Esophagus muscularis mucosa (tissue), 4 donors: Measurements from ENCODE around the gene SMIM1. TPM values are rescaled to one million over a fixed set of nuclear protein-coding genes. Genes with fewer than 3 reads are reported as not detected.

Experiments used
- DNase-seq: peaks from one replicate; pipeline ENCODE4 v3.0.0-alpha.2; 2017; ENCODE audit errors: extremely low spot score
- H3K27ac ChIP-seq, 4 donors: fragments of 200-600 bp; sonication (generic); replicated peaks in 1 of 4; 1 replicate in 3 of 4; 2 replicates in 1 of 4; pipeline ENCODE4 v1.5.1; 2016 to 2019; ENCODE audit warnings: mild to moderate bottlenecking in 1 of 4
- H3K27me3 ChIP-seq, 4 donors: fragments of 200-600 bp; sonication (generic); one replicate each; pipeline versions ENCODE4 v1.5.1 to v1.6.0; 2016 to 2019
- H3K36me3 ChIP-seq, 4 donors: fragments of 200-600 bp; sonication (generic); one replicate each; pipeline ENCODE4 v1.5.1; 2016 to 2019
- H3K4me1 ChIP-seq, 4 donors: fragments of 200-600 bp; sonication (generic); one replicate each; pipeline ENCODE4 v1.5.1; 2016 to 2019
- H3K4me3 ChIP-seq, 4 donors: fragments of 200-600 bp; sonication (generic); 1 replicate in 2 of 4; 2 replicates in 2 of 4; pipeline ENCODE4 v1.5.1; 2016 to 2019; ENCODE audit warnings: mild to moderate bottlenecking in 4 of 4, moderate library complexity in 1 of 4
- H3K9me3 ChIP-seq, 4 donors: fragments of 200-600 bp; sonication (generic); 1 replicate in 3 of 4; 2 replicates in 1 of 4; pipeline ENCODE4 v1.5.1; 2016 to 2019
- CTCF ChIP-seq, 3 experiments: fragments of 200-600 bp in 2 of 3; fragments of 450-650 bp in 1 of 3; sonication (generic) in 2 of 3; IDR thresholded peaks; one replicate each; pipeline ENCODE4 v1.5.1; 2017 to 2019; ENCODE audit warnings: antibody characterized with exemption in 3 of 3, mild to moderate bottlenecking in 2 of 3, moderate library complexity in 1 of 3
- EP300 ChIP-seq: sonication (generic); formaldehyde crosslinking; IDR thresholded peaks from one replicate; pipeline ENCODE4 v1.6.1; 2017; ENCODE audit warnings: antibody characterized with exemption
- POLR2A ChIP-seq: fragments of 450-650 bp; IDR thresholded peaks from one replicate; pipeline ENCODE4 v1.6.1; 2017; ENCODE audit warnings: antibody characterized with exemption, moderate library complexity, mild to moderate bottlenecking, low read depth
- POLR2AphosphoS5 ChIP-seq, 2 donors: sonication (generic); formaldehyde crosslinking; IDR thresholded peaks; one replicate each; pipeline ENCODE4 v1.6.1; 2017; ENCODE audit warnings: antibody characterized with exemption in 2 of 2
- WGBS: methylation state at CpG from one replicate; pipeline ENCODE4 v1.1.5; 2018; 5-methylcytosine and 5-hydroxymethylcytosine counted together
- intact Hi-C: fragments of 100-400 bp; cut with DNase I; formaldehyde crosslinking; loops from one replicate; pipeline ENCODE4 v1.15.1; 2023
- total RNA-seq, 4 donors: library from RNA; depleted of rRNA; stranded (reverse); fragments of >200 nt; gene quantifications; one replicate each; pipeline versions ENCODE4 v1.1.0 to v1.2.1, GENCODE V29; 2016

SMIM1 gene
- total RNA-seq, 4 donors from 2014 or later, result 10.5 to 16.3 (median 13.3) TPM

- H3K4me1 ChIP-seq, result peaks cover 24 to 34% (median 31%) of the 10 kb centered on the region in 4 donors
- peaks cover 40 to 54% (median 52%) of the 10 kb centered on the region in 4 donors for H3K36me3 ChIP-seq
- TF ChIP-seq POLR2A (no peak), EP300 (no peak), POLR2AphosphoS5 (IDR thresholded peaks at IDR 0.05) (no peak), CTCF (IDR thresholded peaks at IDR 0.05) (no peak)
- H3K27me3 ChIP-seq, result no peaks in the 10 kb centered on the region
- no peak for DNase-seq
- no peaks in the 10 kb centered on the region for H3K9me3 ChIP-seq
- no peak overlapping the region for H3K4me3 ChIP-seq
- no peak overlapping the region for H3K27ac ChIP-seq
- WGBS, result 83% methylated on average over 6 of the region's 20 CpGs
- intact Hi-C loops, result no loop called here
Observed at GRCh38 chr1:3777647-3778589, 5.4 kb downstream of the SMIM1 start.

- peaks cover 45 to 62% (median 60%) of the 10 kb centered on the region in 4 donors for H3K36me3 ChIP-seq
- TF ChIP-seq CTCF (IDR thresholded peaks at IDR 0.05), result no peak
- no peak for TF ChIP-seq POLR2AphosphoS5 (IDR thresholded peaks at IDR 0.05)
- TF ChIP-seq POLR2A, result no peak
- no peak for TF ChIP-seq EP300
- WGBS, result 88% methylated on average over 7 of the region's 14 CpGs
- H3K4me3 ChIP-seq, result no peak overlapping the region
- H3K4me1 ChIP-seq, result peaks cover 16 to 27% (median 23%) of the 10 kb centered on the region in 4 donors
- intact Hi-C loops, result no loop called here
- DNase-seq, result no peak
- H3K27me3 ChIP-seq, result no peaks in the 10 kb centered on the region
- H3K27ac ChIP-seq, result no peak overlapping the region
- no peaks in the 10 kb centered on the region for H3K9me3 ChIP-seq
Observed at GRCh38 chr1:3778590-3779264, 6.2 kb downstream of the SMIM1 start.

GRCh38 chr1:3779265-3779911 lies 6.8 kb downstream of the SMIM1 start:
- Histone ChIP-seq H3K9me3 (no peaks in the 10 kb centered on the region), H3K4me3 (no peak overlapping the region), H3K4me1 (peaks cover 10 to 20% (median 19%) of the 10 kb centered on the region in 4 donors), H3K27me3 (no peaks in the 10 kb centered on the region), H3K36me3 (peaks cover 52 to 69% (median 67%) of the 10 kb centered on the region in 4 donors), H3K27ac (no peak overlapping the region)
- TF ChIP-seq EP300 (no peak), POLR2A (no peak), POLR2AphosphoS5 (IDR thresholded peaks at IDR 0.05) (no peak), CTCF (IDR thresholded peaks at IDR 0.05) (no peak)
- intact Hi-C loops, result no loop called here
- no peak for DNase-seq
- 85% methylated on average over 13 of the region's 23 CpGs for WGBS

GRCh38 chr1:3779912-3780416 lies 7.4 kb downstream of the SMIM1 start:
- no peak for DNase-seq
- WGBS, result 93% methylated on average over 19 of the region's 20 CpGs
- no peak for TF ChIP-seq CTCF (IDR thresholded peaks at IDR 0.05)
- no peak for TF ChIP-seq EP300
- no peak for TF ChIP-seq POLR2AphosphoS5 (IDR thresholded peaks at IDR 0.05)
- no peak for TF ChIP-seq POLR2A
- no peak overlapping the region for H3K27ac ChIP-seq
- intact Hi-C loops, result no loop called here
- no peaks in the 10 kb centered on the region for H3K9me3 ChIP-seq
- peaks cover 4 to 15% (median 13%) of the 10 kb centered on the region in 4 donors for H3K4me1 ChIP-seq
- H3K4me3 ChIP-seq, result no peak overlapping the region
- peaks cover 54 to 74% (median 72%) of the 10 kb centered on the region in 4 donors for H3K36me3 ChIP-seq
- no peaks in the 10 kb centered on the region for H3K27me3 ChIP-seq
